Transverse colon (tissue), 4 donors: Measurements from ENCODE around the gene ZNF433. TPM values are rescaled to one million over a fixed set of nuclear protein-coding genes. Genes with fewer than 3 reads are reported as not detected.
"Not testable (repeated sequence)": the region's sequence is repeated elsewhere in the genome, so short reads cannot be mapped to it uniquely, and the experiment has no call there.

Source experiments
- DNase-seq: peaks from one replicate; pipeline ENCODE4 v3.0.0-alpha.2; 2019
- H3K27ac ChIP-seq, 4 donors: fragments of 200-600 bp; sonication (generic); 2 replicates each; pipeline ENCODE4 v1.5.1; 2016 to 2018; ENCODE audit warnings: inconsistent platforms in 4 of 4
- H3K27me3 ChIP-seq: fragments of 200-600 bp; sonication (generic); 2 replicates; pipeline ENCODE4 v1.5.1; 2017; ENCODE audit warnings: inconsistent platforms
- H3K36me3 ChIP-seq, 4 donors: fragments of 200-600 bp; sonication (generic); 2 replicates each; pipeline ENCODE4 v1.5.1; 2017 to 2019; ENCODE audit warnings: inconsistent platforms in 4 of 4
- H3K4me1 ChIP-seq, 4 donors: fragments of 200-600 bp; sonication (generic); 2 replicates each; pipeline ENCODE4 v1.5.1; 2017 to 2020; ENCODE audit warnings: inconsistent platforms in 4 of 4
- H3K4me3 ChIP-seq, 4 donors: fragments of 200-600 bp; sonication (generic); 1 replicate in 1 of 4; 2 replicates in 3 of 4; pipeline versions ENCODE4 v1.5.1 to v1.6.1; 2017 to 2019; ENCODE audit warnings: inconsistent platforms in 4 of 4
- H3K9me3 ChIP-seq, 2 donors: fragments of 200-600 bp; sonication (generic); 2 replicates each; pipeline ENCODE4 v1.5.1; 2017 to 2019; ENCODE audit warnings: inconsistent platforms in 2 of 2
- EP300 ChIP-seq: sonication (generic); formaldehyde crosslinking; IDR thresholded peaks from one replicate; pipeline ENCODE4 v1.6.1; 2017; ENCODE audit warnings: antibody characterized with exemption, low read depth
- POLR2A ChIP-seq: fragments of 450-650 bp; IDR thresholded peaks from one replicate; pipeline ENCODE4 v1.6.1; 2016; ENCODE audit warnings: antibody characterized with exemption, mild to moderate bottlenecking, moderate library complexity
- POLR2AphosphoS5 ChIP-seq, 3 donors: sonication (generic); formaldehyde crosslinking; IDR thresholded peaks; one replicate each; pipeline ENCODE4 v1.6.1; 2016; ENCODE audit warnings: antibody characterized with exemption in 3 of 3
- WGBS, 2 donors: methylation state at CpG; one replicate each; pipeline ENCODE4 v1.1.5; 2018; ENCODE audit warnings: low coverage in 1 of 2; 5-methylcytosine and 5-hydroxymethylcytosine counted together
- in situ Hi-C, 4 donors: fragments of 200-750 bp; cut with MboI; loops; one replicate each; pipeline versions ENCODE4 v1.15.0 to v1.15.1; 2017; ENCODE audit warnings: low sequenced_read_pairs in 3 of 4, low pct_ligation_motif_present in 1 of 4, low pct_unique_long_range_greater_than_20kb in 1 of 4
- intact Hi-C: fragments of 100-400 bp; cut with DNase I; formaldehyde crosslinking; loops from one replicate; pipeline ENCODE4 v1.15.1; 2023; ENCODE audit warnings: low total_unique reads
- total RNA-seq, 4 donors: library from RNA; depleted of rRNA; stranded (reverse); fragments of >200 nt; gene quantifications; one replicate each; pipeline ENCODE4 v1.1.0, GENCODE V29; 2016
- TF ChIP-seq, protein P1 (sequence below), 5 experiments: fragments of 200-600 bp in 3 of 5; fragments of 450-650 bp in 2 of 5; sonication (generic) in 3 of 5; IDR thresholded peaks; 1 replicate in 2 of 5; 2 replicates in 3 of 5; pipeline ENCODE4 v1.5.1; 2016 to 2017; ENCODE audit warnings: antibody characterized with exemption in 5 of 5, inconsistent platforms in 3 of 5, mild to moderate bottlenecking in 2 of 5, moderate library complexity in 1 of 5

Gene ZNF433
- 10 to 100 TPM in 1 of 4 donors, 1 to 10 TPM in 3; 3.2 to 13.5 (median 4.7) TPM for total RNA-seq

DNA sequence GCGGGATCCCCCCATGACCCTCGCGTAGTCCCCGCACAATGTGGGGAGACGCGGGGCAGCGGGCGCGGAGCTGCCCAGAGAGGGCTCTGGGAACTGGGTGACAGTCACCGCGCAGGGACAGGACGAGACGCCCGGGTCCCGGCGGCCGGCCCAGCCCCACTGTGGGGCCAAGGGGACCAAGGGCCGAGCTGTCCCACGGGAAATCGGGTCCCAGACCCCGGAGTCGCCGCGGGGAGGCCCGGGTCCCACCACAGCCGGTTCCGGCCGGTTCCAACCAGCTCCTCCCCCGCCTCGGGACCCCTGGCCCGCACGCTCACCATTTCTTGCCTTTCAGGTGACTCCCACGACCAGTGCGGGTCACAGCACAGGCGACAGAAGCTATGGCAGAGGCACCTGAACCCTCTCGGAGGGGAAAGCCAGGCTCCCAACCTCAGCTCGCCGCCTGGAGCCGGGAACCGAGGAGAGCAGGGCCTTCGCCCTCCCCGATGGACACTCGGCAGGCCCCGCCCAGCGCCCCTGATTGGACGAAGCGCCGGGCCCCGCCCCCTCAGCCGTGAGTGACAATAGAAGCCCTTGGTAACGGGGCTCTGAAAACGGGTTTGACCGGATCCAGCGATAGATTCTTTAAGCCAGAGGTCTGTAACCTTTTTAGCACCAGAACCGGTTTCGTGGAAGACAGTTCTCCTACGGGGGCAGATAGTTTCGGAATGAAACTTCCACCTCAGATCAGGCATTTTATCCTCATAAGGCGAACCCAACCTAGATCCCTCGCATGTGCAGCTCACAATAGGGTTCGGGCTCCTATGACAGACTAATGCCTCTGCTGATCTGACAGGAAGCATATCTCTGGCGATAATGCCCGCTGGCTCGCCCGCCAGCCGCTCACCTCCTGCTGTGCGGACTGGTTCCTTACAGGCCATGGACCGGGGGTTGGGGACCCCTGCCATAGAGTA is at the start of gene ZNF433:
TSS of gene ZNF433 (minus strand) at position 460 of the 953 bp plus-strand sequence. CDS start at position 320, 140 bp downstream.
- TF ChIP-seq, protein P1, sequence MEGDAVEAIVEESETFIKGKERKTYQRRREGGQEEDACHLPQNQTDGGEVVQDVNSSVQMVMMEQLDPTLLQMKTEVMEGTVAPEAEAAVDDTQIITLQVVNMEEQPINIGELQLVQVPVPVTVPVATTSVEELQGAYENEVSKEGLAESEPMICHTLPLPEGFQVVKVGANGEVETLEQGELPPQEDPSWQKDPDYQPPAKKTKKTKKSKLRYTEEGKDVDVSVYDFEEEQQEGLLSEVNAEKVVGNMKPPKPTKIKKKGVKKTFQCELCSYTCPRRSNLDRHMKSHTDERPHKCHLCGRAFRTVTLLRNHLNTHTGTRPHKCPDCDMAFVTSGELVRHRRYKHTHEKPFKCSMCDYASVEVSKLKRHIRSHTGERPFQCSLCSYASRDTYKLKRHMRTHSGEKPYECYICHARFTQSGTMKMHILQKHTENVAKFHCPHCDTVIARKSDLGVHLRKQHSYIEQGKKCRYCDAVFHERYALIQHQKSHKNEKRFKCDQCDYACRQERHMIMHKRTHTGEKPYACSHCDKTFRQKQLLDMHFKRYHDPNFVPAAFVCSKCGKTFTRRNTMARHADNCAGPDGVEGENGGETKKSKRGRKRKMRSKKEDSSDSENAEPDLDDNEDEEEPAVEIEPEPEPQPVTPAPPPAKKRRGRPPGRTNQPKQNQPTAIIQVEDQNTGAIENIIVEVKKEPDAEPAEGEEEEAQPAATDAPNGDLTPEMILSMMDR (IDR thresholded peaks at IDR 0.05): peak in 1 of 5 experiments; percentile 11
- TF ChIP-seq POLR2A (peak; percentile 43), POLR2AphosphoS5 (IDR thresholded peaks at IDR 0.05) (peak; percentile 47 to 66 (median 61)), EP300 (no peak)
- peak within 1 kb of the TSS; percentile 81 to 85 (median 84) for H3K27ac ChIP-seq
- H3K36me3 ChIP-seq: no peaks in the 10 kb centered on the region
- 4% methylated on average over 48 of the region's 68 CpGs; no CpG with 5 or more reads in 1 of the 2 donors for WGBS, 2 donors
- no peaks in the 10 kb centered on the region for H3K27me3 ChIP-seq
- DNase-seq: peak; percentile 96
- no peaks in the 10 kb centered on the region for H3K9me3 ChIP-seq
- in situ Hi-C loops: no loop called here
- H3K4me1 ChIP-seq: peaks cover 0 to 23% (median 7%) of the 10 kb centered on the region in 4 donors
- H3K4me3 ChIP-seq: peak within 1 kb of the TSS; percentile 66 to 94 (median 75)
- intact Hi-C loops: no loop called here

DNA sequence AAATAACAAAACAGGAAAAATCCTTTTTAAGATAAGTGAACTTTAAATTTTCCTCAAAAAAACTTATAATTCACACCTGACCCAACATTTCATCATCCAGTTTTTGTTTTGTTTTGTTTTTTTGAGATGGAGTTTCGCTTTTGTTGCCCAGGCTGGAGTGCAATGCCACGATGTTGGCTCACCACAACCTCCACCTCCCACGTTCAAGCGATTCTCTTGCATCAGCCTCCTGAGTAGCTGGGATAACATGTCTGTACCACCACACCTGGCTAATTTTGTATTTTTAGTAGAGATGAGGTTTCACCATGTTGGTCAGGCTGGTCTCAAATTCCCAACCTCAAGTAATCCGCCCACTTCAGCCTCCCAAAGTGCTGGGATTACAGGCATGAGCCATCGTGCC is 47.9 kb upstream of the ZNF433 start:
- H3K27ac ChIP-seq, H3K27me3 ChIP-seq, DNase-seq, H3K4me1 ChIP-seq, intact Hi-C loops, in situ Hi-C loops, H3K4me3 ChIP-seq: not testable (repeated sequence)
- peaks cover 0 to 11% (median 4%) of the 10 kb centered on the region in 4 donors for H3K36me3 ChIP-seq
- WGBS, 2 donors: 90% methylated on average over 6 of the region's 6 CpGs; no CpG with 5 or more reads in 1 of the 2 donors
- peaks cover 43 to 46% of the 10 kb centered on the region in 2 donors for H3K9me3 ChIP-seq

DNA sequence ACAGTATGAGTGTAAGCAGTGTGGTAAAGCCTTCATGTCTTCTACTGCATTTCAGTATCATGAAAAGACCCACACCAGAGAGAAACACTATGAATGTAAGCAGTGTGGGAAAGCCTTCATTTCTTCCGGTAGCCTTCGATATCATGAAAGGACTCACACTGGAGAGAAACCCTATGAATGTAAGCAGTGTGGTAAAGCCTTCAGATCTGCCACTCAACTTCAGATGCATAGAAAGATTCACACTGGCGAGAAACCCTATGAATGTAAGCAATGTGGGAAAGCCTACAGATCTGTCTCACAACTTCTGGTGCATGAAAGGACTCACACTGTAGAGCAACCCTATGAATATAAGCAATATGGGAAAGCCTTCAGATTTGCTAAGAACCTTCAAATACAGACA is 41.9 kb upstream of the ZNF433 start:
- H3K27ac ChIP-seq: no peak overlapping the region
- H3K36me3 ChIP-seq: peaks cover 6 to 68% (median 40%) of the 10 kb centered on the region in 4 donors
- peaks cover 93 to 99% of the 10 kb centered on the region in 2 donors for H3K9me3 ChIP-seq
- no peaks in the 10 kb centered on the region for H3K4me1 ChIP-seq
- no peak for DNase-seq
- H3K4me3 ChIP-seq: no peak overlapping the region
- no peaks in the 10 kb centered on the region for H3K27me3 ChIP-seq
- in situ Hi-C loops (no loop called here), intact Hi-C loops (no loop called here)
- TF ChIP-seq POLR2AphosphoS5 (IDR thresholded peaks at IDR 0.05): no peak
- no peak for TF ChIP-seq POLR2A
- TF ChIP-seq EP300: no peak
- TF ChIP-seq, protein P1 (IDR thresholded peaks at IDR 0.05): no peak
- WGBS, 2 donors: 83 to 95% methylated on average over 1 to 3 of the region's 3 CpGs

DNA sequence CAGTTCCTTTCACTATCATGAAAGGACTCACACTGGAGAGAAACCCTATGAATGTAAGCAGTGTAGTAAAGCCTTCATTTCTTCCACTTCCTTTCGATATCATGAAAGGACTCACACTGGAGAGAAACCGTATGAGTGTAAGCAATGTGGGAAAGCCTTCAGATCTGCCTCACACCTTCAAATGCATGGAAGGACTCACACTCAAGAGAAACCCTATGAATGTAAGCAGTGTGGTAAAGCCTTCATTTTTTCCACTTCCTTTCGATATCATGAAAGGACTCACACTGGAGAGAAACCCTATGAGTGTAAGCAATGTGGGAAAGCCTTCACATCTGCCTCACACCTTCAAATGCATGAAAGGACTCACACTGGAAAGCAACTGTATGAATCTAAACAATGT is 40.9 kb upstream of the ZNF433 start:
- H3K4me1 ChIP-seq, DNase-seq, H3K4me3 ChIP-seq, H3K27me3 ChIP-seq, H3K27ac ChIP-seq, intact Hi-C loops, in situ Hi-C loops: not testable (repeated sequence)
- Histone ChIP-seq H3K9me3 (peaks cover 98% of the 10 kb centered on the region in 2 donors), H3K36me3 (peaks cover 6 to 75% (median 43%) of the 10 kb centered on the region in 4 donors)
- 87 to 100% methylated on average over 2 to 3 of the region's 3 CpGs for WGBS, 2 donors

DNA sequence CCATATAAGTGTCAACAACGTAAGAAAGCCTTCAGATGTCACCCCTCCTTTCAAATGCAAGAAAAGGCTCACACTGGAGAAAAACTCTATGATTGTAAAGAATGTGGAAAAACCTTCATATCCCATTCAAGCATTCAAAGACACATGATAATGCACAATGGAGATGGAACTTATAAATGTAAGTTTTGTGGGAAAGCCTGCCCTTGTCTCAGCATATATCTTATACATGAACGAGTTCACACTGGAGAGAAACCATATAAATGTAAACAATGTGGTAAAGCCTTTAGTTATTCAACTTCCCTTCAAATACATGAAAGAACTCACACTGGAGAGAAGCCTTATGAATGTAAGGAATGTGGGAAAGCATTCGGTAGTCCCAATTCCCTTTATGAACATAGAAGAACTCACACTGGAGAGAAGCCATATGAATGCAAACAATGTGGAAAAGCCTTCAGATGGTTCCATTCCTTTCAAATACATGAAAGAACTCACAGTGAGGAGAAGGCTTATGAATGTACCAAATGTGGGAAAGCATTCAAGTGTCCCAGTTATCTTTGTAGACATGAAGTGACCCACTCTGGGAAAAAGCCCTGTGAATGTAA is 40.2 kb upstream of the ZNF433 start:
- DNase-seq: no peak
- Histone ChIP-seq H3K4me1 (no peaks in the 10 kb centered on the region), H3K4me3 (peak overlapping the region in 1 of 4 donors; percentile 18), H3K27me3 (no peaks in the 10 kb centered on the region), H3K36me3 (peaks cover 6 to 80% (median 45%) of the 10 kb centered on the region in 4 donors), H3K27ac (no peak overlapping the region), H3K9me3 (peaks cover 98% of the 10 kb centered on the region in 2 donors)
- intact Hi-C loops: no loop called here
- in situ Hi-C loops: no loop called here
- TF ChIP-seq POLR2A (no peak), POLR2AphosphoS5 (IDR thresholded peaks at IDR 0.05) (no peak), EP300 (no peak)
- TF ChIP-seq, protein P1 (IDR thresholded peaks at IDR 0.05): no peak
- WGBS, 2 donors: 81 to 92% methylated on average over 2 to 3 of the region's 3 CpGs
